ENCODE data around the gene RBP3. TPM values are rescaled to one million over a fixed set of nuclear protein-coding genes. Genes with fewer than 3 reads are reported as not detected.

The RBP3 gene
- total and polyA plus RNA-seq, 2 donors (not counting 3 experiments of a cell fraction or from before 2014, with no cell fraction given): not detected

DNA sequence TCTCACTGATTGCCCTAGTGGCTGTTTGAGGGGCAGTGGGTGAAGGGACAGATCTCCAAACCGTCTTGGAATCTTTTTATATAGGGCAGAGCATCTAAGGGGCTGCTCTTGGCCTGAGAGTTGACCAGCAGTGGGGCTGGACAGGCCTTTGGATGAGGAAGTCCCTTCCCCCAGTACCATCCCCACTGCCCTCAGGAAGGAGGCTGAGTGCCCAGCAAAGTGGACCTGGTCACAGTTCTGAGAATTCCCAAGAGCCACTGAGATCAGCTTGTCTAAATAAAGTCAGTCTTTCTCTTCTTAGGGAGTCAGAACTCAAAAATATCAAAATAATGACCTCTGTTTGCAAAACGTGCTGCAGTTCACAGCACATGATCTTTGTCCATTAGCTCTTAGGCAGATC lies 42.6 kb upstream of the RBP3 start:
- no peaks in the 10 kb centered on the region for H3K79me2 ChIP-seq (ENCODE audit: control insufficient read depth, insufficient read depth, low read length)
- no peak overlapping the region for H2AFZ ChIP-seq (ENCODE audit: low read depth, low read length)
- POLR2A ChIA-PET: no interaction called here
- DNase-seq (ENCODE audit: low read depth, low spot score) (no peak), FAIRE-seq (no peak)
- no peaks in the 10 kb centered on the region for H3K9me1 ChIP-seq (replicated peaks; ENCODE audit: control insufficient read depth, extremely low read depth, insufficient read depth, low read length)
- peaks cover 3 to 8% of the 10 kb centered on the region in 2 experiments for H3K27me3 ChIP-seq (ENCODE audit: control insufficient read depth in 2 of 2, insufficient read depth in 2 of 2, low read length in 2 of 2)
- no TSS peak for BruUV-seq (replicated peaks)
- H3K27ac ChIP-seq (ENCODE audit: insufficient read depth, low read depth, low read length): no peak overlapping the region
- H3K4me2 ChIP-seq (ENCODE audit: insufficient read depth, low read length): no peak overlapping the region
- no peaks in the 10 kb centered on the region for H3K4me1 ChIP-seq (ENCODE audit: control insufficient read depth, extremely low read depth, insufficient read depth, low read length)
- H3K4me3 ChIP-seq (replicated peaks in 1 of 3; ENCODE audit: insufficient read depth in 1 of 3, low read depth in 1 of 3, low read length in 3 of 3): no peak overlapping the region
- H3K9me3 ChIP-seq (replicated peaks; ENCODE audit: control insufficient read depth, insufficient read depth, low read length): no peaks in the 10 kb centered on the region
- intact Hi-C loops (cut with micrococcal nuclease) (no loop called here), dilution Hi-C loops (cut with MboI; ENCODE audit: extremely low pct_ligation_motif_present, low sequenced_read_pairs) (no loop called here)
- H4K20me1 ChIP-seq (replicated peaks; ENCODE audit: control insufficient read depth, extremely low read depth, insufficient read depth, low read length): no peaks in the 10 kb centered on the region
- TF ChIP-seq POLR2A (IDR thresholded peaks at IDR 0.05; ENCODE audit: low read depth, low read length) (no peak), FOS (IDR thresholded peaks at IDR 0.05; ENCODE audit: borderline replicate concordance, insufficient read depth, low read length) (no peak), JUN (IDR thresholded peaks at IDR 0.05; ENCODE audit: borderline replicate concordance, insufficient read depth, insufficient read length, low read depth) (no peak), GATA2 (IDR thresholded peaks at IDR 0.05; ENCODE audit: insufficient read depth, insufficient read length, low read depth, low read length) (no peak), EZH2 (IDR thresholded peaks at IDR 0.05; ENCODE audit: borderline replicate concordance, low read depth, low read length, severe bottlenecking) (no peak), MYC (IDR thresholded peaks at IDR 0.05; ENCODE audit: low read depth, low read length) (no peak), POLR2AphosphoS5 (IDR thresholded peaks at IDR 0.05; ENCODE audit: insufficient read depth, low read depth, low read length) (no peak)
- TF ChIP-seq, protein P1, sequence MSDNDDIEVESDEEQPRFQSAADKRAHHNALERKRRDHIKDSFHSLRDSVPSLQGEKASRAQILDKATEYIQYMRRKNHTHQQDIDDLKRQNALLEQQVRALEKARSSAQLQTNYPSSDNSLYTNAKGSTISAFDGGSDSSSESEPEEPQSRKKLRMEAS (IDR thresholded peaks at IDR 0.05; ENCODE audit: insufficient read depth, insufficient read length): no peak
- TF ChIP-seq, protein P2, sequence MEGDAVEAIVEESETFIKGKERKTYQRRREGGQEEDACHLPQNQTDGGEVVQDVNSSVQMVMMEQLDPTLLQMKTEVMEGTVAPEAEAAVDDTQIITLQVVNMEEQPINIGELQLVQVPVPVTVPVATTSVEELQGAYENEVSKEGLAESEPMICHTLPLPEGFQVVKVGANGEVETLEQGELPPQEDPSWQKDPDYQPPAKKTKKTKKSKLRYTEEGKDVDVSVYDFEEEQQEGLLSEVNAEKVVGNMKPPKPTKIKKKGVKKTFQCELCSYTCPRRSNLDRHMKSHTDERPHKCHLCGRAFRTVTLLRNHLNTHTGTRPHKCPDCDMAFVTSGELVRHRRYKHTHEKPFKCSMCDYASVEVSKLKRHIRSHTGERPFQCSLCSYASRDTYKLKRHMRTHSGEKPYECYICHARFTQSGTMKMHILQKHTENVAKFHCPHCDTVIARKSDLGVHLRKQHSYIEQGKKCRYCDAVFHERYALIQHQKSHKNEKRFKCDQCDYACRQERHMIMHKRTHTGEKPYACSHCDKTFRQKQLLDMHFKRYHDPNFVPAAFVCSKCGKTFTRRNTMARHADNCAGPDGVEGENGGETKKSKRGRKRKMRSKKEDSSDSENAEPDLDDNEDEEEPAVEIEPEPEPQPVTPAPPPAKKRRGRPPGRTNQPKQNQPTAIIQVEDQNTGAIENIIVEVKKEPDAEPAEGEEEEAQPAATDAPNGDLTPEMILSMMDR (IDR thresholded peaks at IDR 0.05; ENCODE audit: extremely low read depth in 1 of 2, insufficient read depth in 1 of 2, low read depth in 1 of 2, low read length in 2 of 2): no peak
- CTCF ChIA-PET: no interaction called here
- H3K9ac ChIP-seq (replicated peaks; ENCODE audit: extremely low read depth, insufficient read depth, low read length): no peak overlapping the region
- no peaks in the 10 kb centered on the region for H3K36me3 ChIP-seq (ENCODE audit: control insufficient read depth in 2 of 2, extremely low read depth in 1 of 2, insufficient read depth in 2 of 2, low read length in 2 of 2)

Measured in endothelial cell of umbilical vein (primary cell).